K562 (cell line): ENCODE results near the gene ERBB4. TPM values are rescaled to one million over a fixed set of nuclear protein-coding genes. Genes with fewer than 3 reads are reported as not detected.

Experiments
- ATAC-seq: fragments of 200-7000 bp; cut with Tn5 transposase; 3 replicates; pipeline ENCODE4 v1.9.1; 2020; ENCODE audit warnings: moderate library complexity
- BruUV-seq: library from RNA; stranded (reverse); fragments of 400-500 nt; replicated peaks from 2 replicates; lab custom pipeline; 2021; lab: Mats Ljungman, UMichigan
- CTCF ChIA-PET: fragments of 300-600 bp; formaldehyde crosslinking; extraction: SDS; loops from one replicate; lab custom pipeline; 2021; ENCODE audit warnings: low intra/inter-chr PET ratio; lab: Yijun Ruan, JAX
- POLR2A ChIA-PET: fragments of 300-600, 350-650 bp; sonication (Branson Sonifier 250); formaldehyde crosslinking; extraction: SDS; loops from one replicate; lab custom pipeline; 2021; ENCODE audit warnings: antibody characterized with exemption, inconsistent platforms; lab: Yijun Ruan, JAX
- DNase-seq, 4 experiments: peaks; one replicate each; pipeline versions ENCODE4 v3.0.0 to v3.0.0-alpha.2; 2011 to 2018; ENCODE audit warnings: low spot score in 3 of 4, mixed read lengths in 3 of 4; ENCODE audit errors: extremely low read depth in 1 of 4
- FAIRE-seq: peaks from 2 replicates; lab custom pipeline; 2011; peaks lifted over from hg19 to GRCh38; lab: Jason Lieb, UNC
- H2AFZ ChIP-seq: 2 replicates; pipeline ENCODE4 v1.6.0; 2011; ENCODE audit warnings: low read depth, low read length, control low read depth, inconsistent platforms
- H3K27ac ChIP-seq: fragments of 200-600 bp; 3 replicates; pipeline ENCODE4 v1.8.0; 2011; ENCODE audit warnings: low read depth, mild to moderate bottlenecking, control low read depth, inconsistent platforms, low read length, moderate library complexity, mixed read lengths; ENCODE audit errors: extremely low read depth
- H3K27me3 ChIP-seq, 2 experiments: fragments of 300-600 bp in 1 of 2; 2 replicates in 1 of 2; 3 replicates in 1 of 2; pipeline versions ENCODE4 v1.6.0 to v1.8.0; 2011; ENCODE audit warnings: inconsistent platforms in 2 of 2, low read length in 2 of 2, mild to moderate bottlenecking in 1 of 2, mixed read lengths in 1 of 2, moderate library complexity in 1 of 2; ENCODE audit not compliant: control insufficient read depth in 2 of 2, insufficient read depth in 2 of 2
- H3K36me3 ChIP-seq: fragments of 300-600 bp; 3 replicates; pipeline ENCODE4 v1.8.0; 2011; ENCODE audit warnings: mild to moderate bottlenecking, low read length, inconsistent platforms; ENCODE audit not compliant: control insufficient read depth, insufficient read depth
- H3K4me1 ChIP-seq, 2 experiments: fragments of 200-600 bp in 1 of 2; replicated peaks in 1 of 2; 2 replicates in 1 of 2; 3 replicates in 1 of 2; pipeline versions ENCODE4 v1.5.1 to v1.8.0; 2011; ENCODE audit warnings: inconsistent platforms in 2 of 2, low read length in 2 of 2, mild to moderate bottlenecking in 1 of 2, mixed read lengths in 1 of 2, moderate library complexity in 1 of 2; ENCODE audit not compliant: control insufficient read depth in 2 of 2, insufficient read depth in 2 of 2
- H3K4me2 ChIP-seq: 2 replicates; pipeline ENCODE4 v1.6.1; 2011; ENCODE audit warnings: low read length, control low read depth, inconsistent platforms, mixed read lengths; ENCODE audit not compliant: insufficient read depth
- H3K4me3 ChIP-seq: fragments of 200-600 bp; sonication (generic), shearing (Covaris generic); 2 replicates; pipeline ENCODE4 v1.5.1; 2016; ENCODE audit warnings: control low read depth, inconsistent platforms
- H3K79me2 ChIP-seq: fragments of 200-600 bp; 3 replicates; pipeline ENCODE4 v1.8.0; 2011; ENCODE audit warnings: low read length, inconsistent platforms; ENCODE audit not compliant: control insufficient read depth, insufficient read depth
- H3K9ac ChIP-seq, 2 experiments: 2 replicates each; pipeline versions ENCODE4 v1.6.0 to v1.6.1; 2011; ENCODE audit warnings: low read depth in 2 of 2, low read length in 2 of 2, control low read depth in 1 of 2, inconsistent platforms in 1 of 2, mild to moderate bottlenecking in 1 of 2, mixed read lengths in 1 of 2; ENCODE audit not compliant: insufficient read depth in 1 of 2
- H3K9me1 ChIP-seq: one replicate; pipeline ENCODE4 v1.6.0; 2011; ENCODE audit warnings: inconsistent platforms, mild to moderate bottlenecking, low read length, moderate library complexity; ENCODE audit not compliant: control insufficient read depth, insufficient read depth
- H3K9me3 ChIP-seq: replicated peaks from 2 replicates; pipeline ENCODE4 v1.5.1; 2011; ENCODE audit warnings: low read depth, low read length, inconsistent platforms; ENCODE audit not compliant: control insufficient read depth, insufficient read depth
- H4K20me1 ChIP-seq: replicated peaks from 2 replicates; pipeline ENCODE4 v1.6.1; 2011; ENCODE audit warnings: low read length, inconsistent platforms, mixed read lengths; ENCODE audit not compliant: control insufficient read depth, insufficient read depth
- STAG1 ChIP-seq: sonication (generic); formaldehyde crosslinking; IDR thresholded peaks from 2 replicates; pipeline ENCODE4 v1.5.0; 2020; ENCODE audit warnings: missing genetic modification reagents, borderline replicate concordance
- WGBS: fragments of 100-300 bp; shearing (Covaris generic); methylation state at CpG from one replicate; pipeline ENCODE4 v1.1.6; 2016; ENCODE audit warnings: low coverage, mixed read lengths; ENCODE audit not compliant: insufficient coverage; ENCODE audit errors: missing lambda C conversion rate; 5-methylcytosine and 5-hydroxymethylcytosine counted together
- in situ Hi-C: fragments of 300-500 bp; cut with MboI; formaldehyde crosslinking; loops from 4 replicates; pipeline ENCODE4 v1.15.0; 2018; ENCODE audit warnings: inconsistent platforms, mixed read lengths
- intact Hi-C: fragments of 100-400 bp; cut with micrococcal nuclease; formaldehyde crosslinking; loops from 2 replicates; pipeline ENCODE4 v1.14.2; 2022
- polyA plus RNA-seq, 8 experiments: library from polyadenylated mRNA; depleted of rRNA in 4 of 8; stranded (reverse) in 5 of 8; unstranded in 3 of 8; fragments of >200 nt; fragmentation: Nextera tagmentation in 2 of 8; fragmentation: Illumina TruSeq in 1 of 8; extraction: Ambion mirVana in 2 of 8; extraction: Trizol in 1 of 8; gene quantifications; 2 replicates each; pipeline versions ENCODE4 v1.2.1 to v1.2.3, GENCODE V29; 2011 to 2014; ENCODE audit warnings: inconsistent platforms in 1 of 8, missing spikeins in 1 of 8
- total RNA-seq, 7 experiments: library from RNA; depleted of rRNA in 6 of 7; stranded (reverse); fragments of >200 nt in 6 of 7; fragmentation: Illumina TruSeq in 2 of 7; extraction: Trizol in 2 of 7; gene quantifications; 2 replicates each; pipeline versions ENCODE4 v1.2.1 to v1.2.3, GENCODE V29; 2011 to 2021; ENCODE audit warnings: low replicate concordance in 1 of 7
- TF ChIP-seq, protein P1 (sequence below): fragments of 450-650 bp; formaldehyde crosslinking; IDR thresholded peaks from 2 replicates; pipeline ENCODE4 v1.4.0; 2020; ENCODE audit warnings: mild to moderate bottlenecking
- TF ChIP-seq, protein P2 (sequence below), 2 experiments: fragments of 450-650 bp; IDR thresholded peaks; 2 replicates each; pipeline ENCODE4 v1.6.1; 2016

Gene ERBB4
- total and polyA plus RNA-seq, 9 of the 15 experiments (the other 6 are each of a cell fraction or from before 2014, with no cell fraction given), result not detected

DNA sequence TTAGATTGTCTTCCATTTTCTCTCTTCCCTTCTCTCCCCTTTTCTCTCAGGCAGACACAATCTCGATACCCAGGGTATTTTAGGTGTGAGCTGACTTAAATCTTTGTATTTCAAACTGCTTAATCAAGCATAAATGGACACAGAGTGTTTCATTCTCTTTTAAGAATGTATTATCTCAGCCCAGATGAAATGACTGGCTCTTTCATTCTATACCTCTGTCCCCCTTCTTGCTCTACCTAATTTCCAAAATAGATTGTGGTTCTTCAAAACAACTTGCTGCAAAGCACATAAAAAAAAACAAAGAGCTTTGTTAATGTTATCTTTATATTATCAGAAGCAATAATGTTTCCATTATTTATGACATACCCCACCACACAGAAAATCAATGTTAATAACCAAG, 514.6 kb downstream of the ERBB4 start:
- Histone ChIP-seq H3K9me1 (no peaks in the 10 kb centered on the region), H3K79me2 (no peaks in the 10 kb centered on the region), H3K4me2 (no peak overlapping the region), H3K4me1 (no peaks in the 10 kb centered on the region), H3K9ac (no peak overlapping the region), H3K36me3 (no peaks in the 10 kb centered on the region)
- ChIA-PET CTCF (no interaction called here), POLR2A (no interaction called here)
- ATAC-seq, result no peak
- no TSS peak for BruUV-seq
- TF ChIP-seq, protein P1, sequence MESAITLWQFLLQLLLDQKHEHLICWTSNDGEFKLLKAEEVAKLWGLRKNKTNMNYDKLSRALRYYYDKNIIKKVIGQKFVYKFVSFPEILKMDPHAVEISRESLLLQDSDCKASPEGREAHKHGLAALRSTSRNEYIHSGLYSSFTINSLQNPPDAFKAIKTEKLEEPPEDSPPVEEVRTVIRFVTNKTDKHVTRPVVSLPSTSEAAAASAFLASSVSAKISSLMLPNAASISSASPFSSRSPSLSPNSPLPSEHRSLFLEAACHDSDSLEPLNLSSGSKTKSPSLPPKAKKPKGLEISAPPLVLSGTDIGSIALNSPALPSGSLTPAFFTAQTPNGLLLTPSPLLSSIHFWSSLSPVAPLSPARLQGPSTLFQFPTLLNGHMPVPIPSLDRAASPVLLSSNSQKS (CRISPR knock-in tag), result no peak
- TF ChIP-seq STAG1 (CRISPR knock-in tag), result no peak
- TF ChIP-seq, protein P2, sequence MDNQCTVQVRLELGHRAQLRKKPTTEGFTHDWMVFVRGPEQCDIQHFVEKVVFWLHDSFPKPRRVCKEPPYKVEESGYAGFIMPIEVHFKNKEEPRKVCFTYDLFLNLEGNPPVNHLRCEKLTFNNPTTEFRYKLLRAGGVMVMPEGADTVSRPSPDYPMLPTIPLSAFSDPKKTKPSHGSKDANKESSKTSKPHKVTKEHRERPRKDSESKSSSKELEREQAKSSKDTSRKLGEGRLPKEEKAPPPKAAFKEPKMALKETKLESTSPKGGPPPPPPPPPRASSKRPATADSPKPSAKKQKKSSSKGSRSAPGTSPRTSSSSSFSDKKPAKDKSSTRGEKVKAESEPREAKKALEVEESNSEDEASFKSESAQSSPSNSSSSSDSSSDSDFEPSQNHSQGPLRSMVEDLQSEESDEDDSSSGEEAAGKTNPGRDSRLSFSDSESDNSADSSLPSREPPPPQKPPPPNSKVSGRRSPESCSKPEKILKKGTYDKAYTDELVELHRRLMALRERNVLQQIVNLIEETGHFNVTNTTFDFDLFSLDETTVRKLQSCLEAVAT (IDR thresholded peaks at IDR 0.05), result no peak
- TF ChIP-seq, all 486 proteins: peak for 0
- in situ Hi-C loops, result no loop called here
- H3K4me3 ChIP-seq, result no peak overlapping the region
- no peak for DNase-seq
- H3K27me3 ChIP-seq, result no peaks in the 10 kb centered on the region
- H2AFZ ChIP-seq, result no peak overlapping the region
- H3K9me3 ChIP-seq, result no peaks in the 10 kb centered on the region
- 0% methylated on average over 1 of the region's 1 CpG for WGBS
- FAIRE-seq, result no peak
- no peak overlapping the region for H3K27ac ChIP-seq
- intact Hi-C loops, result no loop called here
- H4K20me1 ChIP-seq, result no peaks in the 10 kb centered on the region
